Measurements from ENCODE around the gene MUC5AC.
"Not testable (repeated sequence)": the region's sequence is repeated elsewhere in the genome, so short reads cannot be mapped to it uniquely, and the experiment has no call there.

MUC5AC gene

GRCh38 chr11:1163321-1163910 is 5.7 kb downstream of the MUC5AC start:
- no peak overlapping the region for H3K4me2 ChIP-seq (ENCODE audit: low read length)

GRCh38 chr11:1163911-1164735 is 6.4 kb downstream of the MUC5AC start:
- H4K8ac ChIP-seq (ENCODE audit: low read depth, low read length), result no peak overlapping the region
- H3K27me3 ChIP-seq (ENCODE audit: insufficient read depth, low read length, poor library complexity), result no peaks in the 10 kb centered on the region
- no peak overlapping the region for H3K18ac ChIP-seq (ENCODE audit: low read length)
- H3K4me1 ChIP-seq (ENCODE audit: control insufficient read depth, low read depth, low read length), result no peaks in the 10 kb centered on the region
- H3K36me3 ChIP-seq (ENCODE audit: control insufficient read depth, insufficient read depth, low read length), result no peaks in the 10 kb centered on the region
- no peak overlapping the region for H3K4me2 ChIP-seq (ENCODE audit: low read length)
- no peak overlapping the region for H2BK15ac ChIP-seq (replicated peaks; ENCODE audit: low read depth)
- H3K79me1 ChIP-seq (ENCODE audit: low read length), result no peaks in the 10 kb centered on the region
- H3K56ac ChIP-seq (ENCODE audit: low read length), result no peak overlapping the region
- WGBS (ENCODE audit: extremely low coverage, insufficient coverage, low lambda C conversion rate), result no CpG with 5 or more reads among the region's 28 CpGs
- no peak overlapping the region for H2BK5ac ChIP-seq (ENCODE audit: low read length)
- no peak overlapping the region for H4K5ac ChIP-seq (ENCODE audit: low read length)
- no peak overlapping the region for H3K27ac ChIP-seq (ENCODE audit: low read depth, low read length)
- no peak overlapping the region for H3K4me3 ChIP-seq (ENCODE audit: low read length)
- H3K4ac ChIP-seq (ENCODE audit: low read depth, low read length), result no peak overlapping the region
- H2BK120ac ChIP-seq (ENCODE audit: low read depth, low read length), result no peak overlapping the region
- no peaks in the 10 kb centered on the region for H3K79me2 ChIP-seq (ENCODE audit: control insufficient read depth, insufficient read depth, low read length)
- H3K23ac ChIP-seq (ENCODE audit: low read length), result no peak overlapping the region
- H2AK5ac ChIP-seq (ENCODE audit: low read length), result no peak overlapping the region
- H3K9ac ChIP-seq (ENCODE audit: low read length), result no peak overlapping the region
- DNase-seq, result no peak

More at GRCh38 chr11:1163321-1163910, 5.7 kb downstream of the MUC5AC start:
- Histone ChIP-seq H3K18ac (ENCODE audit: low read length) (no peak overlapping the region), H4K8ac (ENCODE audit: low read depth, low read length) (no peak overlapping the region), H2BK5ac (ENCODE audit: low read length) (no peak overlapping the region), H3K4me1 (ENCODE audit: control insufficient read depth, low read depth, low read length) (no peaks in the 10 kb centered on the region), H3K27ac (ENCODE audit: low read depth, low read length) (no peak overlapping the region), H3K9ac (ENCODE audit: low read length) (no peak overlapping the region), H4K5ac (ENCODE audit: low read length) (no peak overlapping the region), H2AK5ac (ENCODE audit: low read length) (no peak overlapping the region), H3K4me3 (ENCODE audit: low read length) (no peak overlapping the region), H3K79me1 (ENCODE audit: low read length) (no peaks in the 10 kb centered on the region), H3K4ac (ENCODE audit: low read depth, low read length) (no peak overlapping the region), H3K23ac (ENCODE audit: low read length) (no peak overlapping the region), H3K36me3 (ENCODE audit: control insufficient read depth, insufficient read depth, low read length) (no peaks in the 10 kb centered on the region), H2BK15ac (replicated peaks; ENCODE audit: low read depth) (no peak overlapping the region), H3K56ac (ENCODE audit: low read length) (no peak overlapping the region), H3K79me2 (ENCODE audit: control insufficient read depth, insufficient read depth, low read length) (no peaks in the 10 kb centered on the region), H3K27me3 (ENCODE audit: insufficient read depth, low read length, poor library complexity) (no peaks in the 10 kb centered on the region), H2BK120ac (ENCODE audit: low read depth, low read length) (no peak overlapping the region)
- no peak for DNase-seq
- no CpG with 5 or more reads among the region's 13 CpGs for WGBS (ENCODE audit: extremely low coverage, insufficient coverage, low lambda C conversion rate)

GRCh38 chr11:1164779-1165255 is 7.1 kb downstream of the MUC5AC start:
- H3K36me3 ChIP-seq (ENCODE audit: control insufficient read depth, insufficient read depth, low read length); H3K4me1 ChIP-seq (ENCODE audit: control insufficient read depth, low read depth, low read length); H4K5ac ChIP-seq (ENCODE audit: low read length); H3K4ac ChIP-seq (ENCODE audit: low read depth, low read length); H3K4me2 ChIP-seq (ENCODE audit: low read length); H3K27ac ChIP-seq (ENCODE audit: low read depth, low read length); DNase-seq; H3K18ac ChIP-seq (ENCODE audit: low read length); H4K8ac ChIP-seq (ENCODE audit: low read depth, low read length); H3K79me1 ChIP-seq (ENCODE audit: low read length); H3K27me3 ChIP-seq (ENCODE audit: insufficient read depth, low read length, poor library complexity); H3K9ac ChIP-seq (ENCODE audit: low read length); H3K56ac ChIP-seq (ENCODE audit: low read length); H2AK5ac ChIP-seq (ENCODE audit: low read length); H3K4me3 ChIP-seq (ENCODE audit: low read length); H3K23ac ChIP-seq (ENCODE audit: low read length); H2BK15ac ChIP-seq (replicated peaks; ENCODE audit: low read depth); H2BK120ac ChIP-seq (ENCODE audit: low read depth, low read length); H3K79me2 ChIP-seq (ENCODE audit: control insufficient read depth, insufficient read depth, low read length); H2BK5ac ChIP-seq (ENCODE audit: low read length): not testable (repeated sequence)
- no CpG with 5 or more reads among the region's 10 CpGs for WGBS (ENCODE audit: extremely low coverage, insufficient coverage, low lambda C conversion rate)

- Histone ChIP-seq H3K56ac (ENCODE audit: low read length) (no peak overlapping the region), H3K4me2 (ENCODE audit: low read length) (no peak overlapping the region), H4K8ac (ENCODE audit: low read depth, low read length) (no peak overlapping the region), H3K36me3 (ENCODE audit: control insufficient read depth, insufficient read depth, low read length) (no peaks in the 10 kb centered on the region), H2BK120ac (ENCODE audit: low read depth, low read length) (no peak overlapping the region), H2BK15ac (replicated peaks; ENCODE audit: low read depth) (no peak overlapping the region), H3K4me3 (ENCODE audit: low read length) (no peak overlapping the region), H3K4ac (ENCODE audit: low read depth, low read length) (no peak overlapping the region), H3K4me1 (ENCODE audit: control insufficient read depth, low read depth, low read length) (no peaks in the 10 kb centered on the region), H3K79me2 (ENCODE audit: control insufficient read depth, insufficient read depth, low read length) (no peaks in the 10 kb centered on the region), H2BK5ac (ENCODE audit: low read length) (no peak overlapping the region), H3K27me3 (ENCODE audit: insufficient read depth, low read length, poor library complexity) (no peaks in the 10 kb centered on the region), H3K9ac (ENCODE audit: low read length) (no peak overlapping the region), H3K18ac (ENCODE audit: low read length) (no peak overlapping the region), H3K23ac (ENCODE audit: low read length) (no peak overlapping the region), H4K5ac (ENCODE audit: low read length) (no peak overlapping the region), H3K27ac (ENCODE audit: low read depth, low read length) (no peak overlapping the region), H3K79me1 (ENCODE audit: low read length) (no peaks in the 10 kb centered on the region), H2AK5ac (ENCODE audit: low read length) (no peak overlapping the region)
- DNase-seq, result no peak
- no CpG with 5 or more reads among the region's 30 CpGs for WGBS (ENCODE audit: extremely low coverage, insufficient coverage, low lambda C conversion rate)
These were observed 7.7 kb downstream of the MUC5AC start for GRCh38 chr11:1165256-1166041.

GRCh38 chr11:1167256-1167655 is 9.5 kb downstream of the MUC5AC start:
- Histone ChIP-seq H3K4me1 (ENCODE audit: control insufficient read depth, low read depth, low read length) (no peaks in the 10 kb centered on the region), H3K23ac (ENCODE audit: low read length) (no peak overlapping the region), H3K56ac (ENCODE audit: low read length) (no peak overlapping the region), H3K4me3 (ENCODE audit: low read length) (no peak overlapping the region), H3K27me3 (ENCODE audit: insufficient read depth, low read length, poor library complexity) (no peaks in the 10 kb centered on the region), H3K79me1 (ENCODE audit: low read length) (no peaks in the 10 kb centered on the region), H2AK5ac (ENCODE audit: low read length) (no peak overlapping the region), H3K36me3 (ENCODE audit: control insufficient read depth, insufficient read depth, low read length) (no peaks in the 10 kb centered on the region), H2BK15ac (replicated peaks; ENCODE audit: low read depth) (no peak overlapping the region), H2BK5ac (ENCODE audit: low read length) (no peak overlapping the region), H3K27ac (ENCODE audit: low read depth, low read length) (no peak overlapping the region), H2BK120ac (ENCODE audit: low read depth, low read length) (no peak overlapping the region), H3K79me2 (ENCODE audit: control insufficient read depth, insufficient read depth, low read length) (no peaks in the 10 kb centered on the region), H3K4me2 (ENCODE audit: low read length) (no peak overlapping the region), H4K8ac (ENCODE audit: low read depth, low read length) (no peak overlapping the region), H3K9ac (ENCODE audit: low read length) (no peak overlapping the region), H3K18ac (ENCODE audit: low read length) (no peak overlapping the region), H3K4ac (ENCODE audit: low read depth, low read length) (no peak overlapping the region), H4K5ac (ENCODE audit: low read length) (no peak overlapping the region)
- DNase-seq, result no peak
- no CpG with 5 or more reads among the region's 7 CpGs for WGBS (ENCODE audit: extremely low coverage, insufficient coverage, low lambda C conversion rate)

Measured in mesendoderm (in vitro differentiated cells).